AG09309 (cell line): Measurements from ENCODE around the gene DDOST.

ENCODE experiments used
- DNase-seq: peaks from one replicate; pipeline ENCODE4 v3.0.0-alpha.2; 2010; ENCODE audit warnings: low read depth
- H3K4me3 ChIP-seq: 2 replicates; pipeline ENCODE4 v1.5.1; 2011; ENCODE audit warnings: mild to moderate bottlenecking, low read depth, low read length, moderate library complexity; ENCODE audit not compliant: control insufficient read depth
- CTCF ChIP-seq: IDR thresholded peaks from 2 replicates; pipeline ENCODE4 v1.5.1; 2011; ENCODE audit warnings: mild to moderate bottlenecking, low read depth, low read length, inconsistent platforms; ENCODE audit not compliant: insufficient read depth, control insufficient read depth; ENCODE audit errors: missing control alignments

The DDOST gene

DNA sequence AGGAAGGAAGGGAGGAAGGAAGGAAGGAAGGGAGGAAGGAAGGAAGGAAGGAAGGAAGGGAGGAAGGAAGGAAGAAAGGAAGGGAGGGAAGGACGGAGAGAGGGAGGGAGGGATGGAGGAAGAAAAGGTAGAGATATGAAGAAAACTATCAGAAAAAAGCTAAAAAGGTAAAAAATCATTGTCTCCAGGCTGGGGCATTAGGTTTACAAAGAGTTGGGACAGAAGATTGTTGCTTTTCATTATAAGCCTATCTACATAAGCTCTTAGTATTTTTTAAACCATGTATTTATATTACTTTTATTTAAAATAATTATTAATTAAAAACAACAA is 35.1 kb downstream of the DDOST start:
- TF ChIP-seq CTCF = no peak
- H3K4me3 ChIP-seq = no peak overlapping the region
- DNase-seq = no peak

- no peak for DNase-seq
- H3K4me3 ChIP-seq = no peak overlapping the region
- TF ChIP-seq CTCF = no peak
These were observed 35.7 kb downstream of the DDOST start for GRCh38 chr1:20625176-20626097.

GRCh38 chr1:20624709-20625108 is 36.5 kb downstream of the DDOST start:
- no peak for DNase-seq
- H3K4me3 ChIP-seq = no peak overlapping the region
- no peak for TF ChIP-seq CTCF

GRCh38 chr1:20621012-20621411 is 40.2 kb downstream of the DDOST start:
- no peak overlapping the region for H3K4me3 ChIP-seq
- DNase-seq = no peak
- no peak for TF ChIP-seq CTCF

DNA sequence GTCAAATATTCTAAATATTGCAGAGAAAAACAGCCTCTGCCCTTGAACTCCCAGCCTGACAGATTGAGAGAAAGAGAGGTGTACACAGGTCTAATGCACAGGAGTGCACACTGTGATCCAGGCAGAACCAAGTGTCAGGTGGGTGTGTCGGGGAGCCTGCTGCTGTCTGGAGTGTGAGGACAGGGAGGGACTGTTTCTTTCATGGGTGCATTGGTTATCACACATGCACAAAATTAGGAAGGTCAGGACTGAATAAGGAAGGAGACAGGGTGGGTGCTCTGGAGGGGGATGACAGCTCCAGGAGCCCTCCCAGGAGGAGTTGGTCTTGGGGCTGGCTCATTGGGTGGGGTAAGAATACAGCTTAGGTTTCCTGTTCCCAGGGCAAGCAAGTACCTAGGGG is 41.2 kb downstream of the DDOST start:
- no peak overlapping the region for H3K4me3 ChIP-seq
- TF ChIP-seq CTCF = no peak
- no peak for DNase-seq

DNA sequence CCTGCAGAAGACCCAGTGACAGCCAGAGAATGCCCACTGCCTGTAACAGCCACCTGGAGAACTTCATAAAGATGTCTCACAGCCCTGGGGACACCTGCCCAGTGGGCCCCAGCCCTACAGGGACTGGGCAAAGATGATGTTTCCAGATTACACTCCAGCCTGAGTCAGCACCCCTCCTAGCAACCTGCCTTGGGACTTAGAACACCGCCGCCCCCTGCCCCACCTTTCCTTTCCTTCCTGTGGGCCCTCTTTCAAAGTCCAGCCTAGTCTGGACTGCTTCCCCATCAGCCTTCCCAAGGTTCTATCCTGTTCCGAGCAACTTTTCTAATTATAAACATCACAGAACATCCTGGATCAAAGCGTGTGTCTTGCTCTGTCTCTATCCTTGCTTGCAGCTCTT is 42.6 kb downstream of the DDOST start:
- H3K4me3 ChIP-seq = no peak overlapping the region
- no peak for DNase-seq
- TF ChIP-seq CTCF = no peak
